HG03066 (cell line): Measurements from ENCODE around the gene GBGT1.

Experiments used
- ATAC-seq: cut with Tn5 transposase; IDR thresholded peaks from one replicate; pipeline ENCODE4 v1.9.1; 2021; ENCODE audit warnings: low read depth; ENCODE audit not compliant: unreplicated experiment

GBGT1 gene

GRCh38 chr9:133166392-133166791 lies 2.7 kb upstream of the GBGT1 start:
- ATAC-seq: no peak

GRCh38 chr9:133165452-133165730 lies 1.7 kb upstream of the GBGT1 start:
- no peak for ATAC-seq

GRCh38 chr9:133164191-133164590 lies 477 bp upstream of the GBGT1 start:
- ATAC-seq: no peak

DNA sequence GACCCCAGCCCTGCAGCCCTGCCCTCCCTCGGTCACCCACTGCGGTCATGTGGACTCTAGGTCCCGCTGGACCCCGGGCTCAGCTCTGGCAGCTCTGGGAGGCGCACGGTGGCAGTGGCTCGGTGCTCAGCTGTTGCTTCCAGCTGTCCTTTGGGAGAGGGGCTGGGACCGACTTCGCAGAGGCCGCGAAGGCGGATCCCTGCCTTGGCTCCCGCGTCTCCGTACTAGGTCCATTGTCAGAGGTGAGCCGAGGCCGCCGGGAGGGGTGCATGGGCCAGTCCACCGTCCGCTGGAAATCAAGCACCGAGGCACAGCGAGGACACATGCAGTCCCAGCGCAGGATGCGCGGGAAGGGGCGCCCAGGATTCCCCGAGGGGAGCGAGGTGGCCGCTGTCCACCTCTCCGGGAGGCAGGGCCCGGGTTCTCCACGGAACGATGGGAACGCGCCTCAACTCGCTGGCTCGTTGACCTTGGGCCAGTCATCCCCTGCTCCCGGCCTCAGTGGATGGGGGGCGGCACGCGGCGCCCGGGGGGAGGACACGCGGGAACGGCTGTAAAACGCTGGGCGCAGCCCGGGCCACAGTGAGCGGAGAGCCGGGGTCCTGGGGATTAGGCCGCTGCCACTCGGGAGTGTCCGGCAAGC lies 732 bp downstream of the GBGT1 start:
- no peak for ATAC-seq

- ATAC-seq: no peak
Measured at GRCh38 chr9:133161547-133161950, 2.2 kb downstream of the GBGT1 start.

DNA sequence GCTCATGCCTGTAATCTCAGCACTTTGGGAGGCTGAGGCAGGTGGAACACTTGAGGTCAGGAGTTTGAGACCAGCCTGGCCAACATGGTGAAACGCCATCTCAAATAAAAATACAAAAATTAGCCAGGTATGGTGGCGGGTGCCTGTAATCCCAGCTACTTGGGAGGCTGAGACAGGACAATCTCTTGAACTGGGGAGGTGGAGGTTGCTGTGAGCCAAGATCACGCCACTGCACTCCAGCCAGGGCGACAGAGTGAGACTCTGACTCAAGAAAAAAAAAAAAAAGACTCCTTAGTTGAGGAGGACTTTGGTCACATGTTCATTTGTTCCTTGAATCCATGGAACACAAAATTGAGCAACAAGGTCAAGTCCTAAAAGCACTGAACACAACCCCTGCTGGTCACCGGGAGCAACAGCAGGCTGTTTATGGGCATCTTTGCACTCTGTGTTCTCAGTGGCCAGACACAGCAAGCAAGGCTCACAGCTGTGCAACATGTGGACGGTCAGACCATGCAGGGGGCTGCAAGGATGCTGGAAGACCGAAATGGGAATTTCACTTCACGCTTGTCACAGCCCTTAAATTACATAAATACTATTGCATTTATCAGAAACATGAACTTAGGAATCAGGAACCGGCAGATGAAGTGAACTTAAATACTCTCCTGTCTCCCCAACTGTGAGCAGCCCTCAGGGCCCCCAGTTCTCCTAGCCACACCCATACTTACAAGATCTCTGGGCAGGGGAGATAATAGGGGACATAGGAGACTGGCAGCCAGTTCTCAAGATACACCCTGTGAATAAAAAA lies 2.8 kb downstream of the GBGT1 start:
- no peak for ATAC-seq

DNA sequence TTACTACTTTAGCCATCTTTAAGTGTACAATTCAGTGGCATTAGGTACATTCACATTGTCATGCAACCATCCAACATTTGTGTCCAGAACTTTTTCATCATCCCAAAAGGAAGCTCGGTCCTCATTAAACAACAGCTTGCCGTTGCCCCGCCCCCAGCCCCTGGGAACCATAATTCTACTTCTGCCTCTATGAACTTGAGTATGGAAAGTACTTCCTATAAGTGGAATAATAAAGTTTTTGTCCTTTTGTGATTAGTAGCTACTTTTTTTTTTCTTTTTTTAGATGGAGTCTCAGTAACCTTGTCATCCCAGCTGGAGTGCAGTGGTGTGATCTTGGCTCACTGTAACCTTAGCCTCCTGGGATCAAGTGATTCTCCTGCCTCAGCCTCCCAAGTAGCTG lies 5.0 kb downstream of the GBGT1 start:
- ATAC-seq: no peak

DNA sequence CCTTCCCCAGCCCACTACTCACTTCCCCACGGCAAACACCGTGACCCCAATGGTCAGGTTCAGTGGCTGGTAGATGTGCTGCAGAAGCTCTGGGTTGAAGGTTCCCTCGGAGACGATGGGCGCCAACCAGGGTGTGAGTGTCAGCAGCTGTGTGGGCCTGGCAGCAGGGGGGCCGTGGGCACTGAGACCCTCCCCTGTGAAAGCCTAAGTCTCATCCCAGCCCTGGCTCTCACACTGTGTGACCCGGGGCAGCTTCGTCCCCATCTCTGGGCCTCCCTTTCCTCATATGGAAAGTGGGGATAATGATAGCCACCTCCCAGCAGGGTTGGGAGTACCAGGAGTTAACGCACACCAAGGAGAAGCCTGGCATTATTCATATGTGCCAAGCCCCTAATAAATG lies 8.6 kb downstream of the GBGT1 start:
- ATAC-seq: no peak

- ATAC-seq: no peak
Measured at GRCh38 chr9:133154097-133154989, 9.4 kb downstream of the GBGT1 start.

- ATAC-seq: no peak
Measured at GRCh38 chr9:133153227-133154096, 10.3 kb downstream of the GBGT1 start.

DNA sequence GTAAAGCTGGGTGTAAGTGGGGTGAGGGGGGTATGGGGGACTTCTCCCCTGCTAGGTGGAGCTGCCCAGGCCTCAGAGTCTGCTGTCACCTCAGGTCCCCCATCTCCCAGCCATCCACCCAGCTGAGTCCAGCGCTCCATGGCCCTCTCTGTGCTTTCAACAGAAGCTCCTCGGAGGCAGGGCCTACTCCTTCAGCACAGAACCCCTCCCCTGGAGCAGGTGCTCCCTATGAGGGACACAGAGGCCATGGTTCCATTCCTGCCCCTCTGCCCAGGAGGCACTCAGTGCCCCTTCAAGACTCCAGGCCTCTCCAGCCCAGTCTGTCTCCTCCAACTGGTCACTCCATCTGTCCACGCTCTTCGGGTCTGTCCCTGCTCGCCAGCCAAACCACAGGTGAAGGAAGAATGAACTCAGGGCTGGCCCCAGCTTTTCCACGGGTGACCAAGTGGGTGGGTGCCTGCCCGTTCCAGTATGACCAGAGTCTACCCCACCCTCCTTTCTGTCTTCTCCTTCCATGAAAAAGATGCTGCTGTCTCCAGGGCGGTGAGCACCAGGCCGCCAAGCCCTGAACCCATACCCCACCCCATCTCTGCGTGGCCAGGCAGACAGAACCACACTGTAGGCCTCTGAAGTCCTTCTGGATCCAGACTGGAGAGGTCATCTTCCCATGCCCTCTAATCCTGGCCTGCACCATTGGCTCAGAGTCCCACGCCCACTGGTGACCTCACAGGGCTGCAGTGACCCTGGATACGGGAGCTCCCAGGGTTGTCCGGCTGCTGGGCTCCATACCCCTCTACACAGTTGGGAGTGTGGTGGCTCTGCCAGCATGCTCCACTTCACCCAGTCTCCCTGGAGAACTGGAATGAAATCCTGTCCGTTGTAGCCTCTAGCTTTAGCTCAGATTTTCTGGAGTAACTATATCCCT lies 11.9 kb downstream of the GBGT1 start:
- ATAC-seq: no peak

DNA sequence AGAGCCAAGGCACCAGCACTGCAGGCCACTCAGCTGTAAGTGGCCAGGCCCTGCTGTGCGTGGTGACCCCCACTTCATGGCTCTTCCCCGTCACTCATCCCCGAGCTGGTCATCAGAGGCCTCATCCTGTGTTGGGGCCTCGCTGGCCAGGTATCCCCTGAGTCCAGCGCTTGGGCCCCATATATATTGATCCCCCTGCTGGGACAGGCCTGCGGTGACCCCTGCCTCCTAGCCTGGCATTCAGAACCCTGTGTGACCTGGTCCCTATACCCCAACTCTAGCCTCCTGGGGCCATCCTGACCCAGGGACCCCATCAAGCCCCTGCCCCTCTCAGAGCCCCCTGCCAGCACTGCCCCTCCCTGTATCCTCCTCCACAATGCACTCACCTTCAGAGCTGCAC lies 12.7 kb downstream of the GBGT1 start:
- ATAC-seq: no peak

DNA sequence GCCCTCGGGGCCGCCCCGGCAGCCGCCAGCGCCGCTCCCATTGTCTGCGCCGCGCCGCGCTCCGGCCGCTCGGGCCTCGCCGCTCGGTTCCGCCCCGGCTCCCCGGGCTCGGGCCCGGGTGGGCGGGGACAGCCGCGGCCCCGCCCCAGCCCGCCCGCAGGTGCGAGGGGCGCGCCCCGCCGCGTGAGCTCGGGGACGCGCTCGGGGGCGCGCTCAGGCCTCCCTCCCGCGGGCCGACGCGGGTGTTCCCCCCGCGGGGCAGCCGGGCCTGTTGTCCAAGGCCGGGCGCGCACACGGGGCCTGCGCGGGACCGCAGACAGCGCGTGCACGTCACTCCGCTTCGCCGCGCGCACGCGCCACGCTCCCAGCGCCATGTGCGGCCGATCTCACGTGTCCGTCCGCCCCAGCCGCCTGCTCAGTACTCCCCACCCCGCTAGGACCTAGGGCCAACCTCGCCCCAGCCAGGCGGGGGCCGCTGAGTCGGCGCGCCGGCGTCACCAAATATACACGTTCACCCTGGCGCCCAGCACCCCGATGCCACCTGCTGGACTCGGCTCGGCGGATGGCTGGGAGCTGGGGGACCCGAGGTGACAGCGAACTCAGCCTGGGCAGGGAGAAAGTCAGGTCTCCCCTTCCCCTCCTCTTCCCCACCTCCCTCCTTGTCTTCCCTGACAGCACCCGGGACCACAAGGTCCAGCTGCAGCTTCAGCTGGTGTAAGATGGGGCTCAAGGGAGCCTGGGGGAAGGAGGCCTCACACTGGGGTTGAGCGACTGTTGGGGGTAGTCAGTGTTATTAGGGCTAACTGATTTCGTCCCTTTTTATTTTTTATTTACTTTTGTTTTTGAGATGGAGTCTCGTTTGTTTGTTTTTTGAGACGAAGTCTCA lies 14.3 kb downstream of the GBGT1 start:
- ATAC-seq: peak; percentile 61

GRCh38 chr9:133148199-133149129 lies 15.2 kb downstream of the GBGT1 start:
- peak; percentile 9 for ATAC-seq

DNA sequence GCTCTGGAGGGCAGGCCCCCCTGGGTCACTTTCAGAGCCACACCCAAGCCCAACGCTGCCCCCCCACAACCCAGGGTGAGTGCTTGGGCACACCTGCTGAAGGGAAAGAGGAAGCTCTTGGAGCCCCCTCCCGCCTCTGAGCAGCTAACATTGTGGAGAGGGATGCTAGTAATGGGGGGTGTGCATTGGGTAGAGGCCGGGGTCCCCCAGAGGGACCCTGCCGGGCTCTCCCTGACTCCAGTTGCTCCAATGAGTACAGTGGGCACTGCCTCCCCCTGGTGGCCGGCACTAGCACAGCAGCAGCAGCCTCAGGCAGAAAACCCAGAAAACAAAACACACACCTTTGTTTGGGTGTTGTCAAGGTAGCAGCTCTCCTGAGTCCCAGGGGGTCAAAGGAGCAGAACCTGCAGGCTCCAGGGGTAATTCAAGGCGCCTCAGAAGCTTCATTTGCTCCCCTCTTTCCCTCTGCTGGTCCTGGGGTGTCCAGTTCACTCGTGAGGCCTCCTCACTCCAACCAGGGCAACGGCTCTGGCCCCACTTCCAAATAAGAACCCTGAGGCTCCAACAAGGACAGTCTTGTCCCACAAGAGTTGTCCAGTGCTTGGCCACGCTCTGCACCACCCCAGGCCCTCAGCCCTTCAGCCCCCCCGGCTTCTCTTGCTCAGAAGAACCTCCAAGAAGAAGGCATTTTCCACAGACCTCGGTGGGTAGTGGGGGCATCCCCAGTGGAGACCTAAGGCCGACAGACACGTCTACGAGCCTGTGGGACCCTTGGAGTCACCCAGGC lies 16.1 kb downstream of the GBGT1 start:
- ATAC-seq: no peak

- no peak for ATAC-seq
Measured at GRCh38 chr9:133146746-133147411, 16.8 kb downstream of the GBGT1 start.
